ENCODE data around the gene RGS16. TPM values are rescaled to one million over a fixed set of nuclear protein-coding genes. Genes with fewer than 3 reads are reported as not detected.
A peak's percentile ranks its signal among the peaks of the same experiment; 100 is the strongest.

Gene RGS16
- total and polyA plus RNA-seq, 4 donors = 0.54 to 2.7 (median 0.83) TPM

DNA sequence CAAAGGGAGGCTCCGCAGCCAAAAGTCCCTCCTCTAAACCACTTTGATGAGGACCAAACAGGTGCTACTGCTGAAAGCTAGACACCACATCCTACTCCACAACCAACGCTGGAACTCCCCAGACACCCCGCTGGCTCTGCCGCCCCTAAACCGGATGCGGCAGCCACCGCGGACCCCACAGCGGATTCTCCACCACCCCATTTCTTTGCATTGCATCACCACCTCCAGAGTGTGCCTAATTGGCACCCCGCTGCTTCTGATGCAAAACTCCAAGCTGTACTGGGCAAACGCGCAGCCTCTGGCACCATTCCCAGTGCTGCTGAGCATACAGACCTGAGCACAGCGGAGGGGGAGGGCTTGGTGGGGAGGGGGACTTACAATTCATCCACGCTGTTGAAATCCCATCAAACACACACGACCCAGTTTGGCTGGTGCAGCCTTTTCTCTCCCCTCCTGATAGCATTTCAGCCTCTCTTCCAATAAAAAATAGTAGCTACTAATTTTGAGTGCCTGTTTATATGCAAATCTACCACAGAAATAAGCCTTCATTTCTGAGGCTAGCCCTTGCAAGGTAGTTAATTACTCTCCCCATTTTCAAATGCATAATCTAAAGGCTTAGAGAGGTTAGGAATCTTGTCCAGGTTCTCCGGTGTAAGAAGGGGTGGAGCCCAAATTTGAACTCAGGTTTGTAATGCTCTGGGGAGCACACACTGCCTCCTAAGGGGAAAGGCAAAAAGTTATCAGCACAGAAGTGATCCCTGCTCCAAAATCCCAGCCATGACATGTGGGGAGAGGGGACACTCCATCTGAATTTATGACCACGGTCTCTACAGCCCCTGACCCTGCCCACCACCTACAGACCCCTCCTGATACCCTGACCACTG, 12.2 kb upstream of the RGS16 start:
- H3K36me3 ChIP-seq (ENCODE audit: control insufficient read depth in 4 of 4, insufficient read depth in 3 of 4, low read depth in 1 of 4, low read length in 3 of 4) = no peaks in the 10 kb centered on the region
- WGBS = 6% methylated on average over 17 of the region's 17 CpGs
- no peaks in the 10 kb centered on the region for H3K27me3 ChIP-seq (ENCODE audit: control insufficient read depth in 4 of 4, insufficient read depth in 4 of 4, low read length in 3 of 4)
- H3K9ac ChIP-seq (ENCODE audit: low read depth in 1 of 2, low read length in 2 of 2) = no peak overlapping the region
- peak; percentile 46 for DNase-seq (ENCODE audit: low spot score)
- H3K9me3 ChIP-seq (ENCODE audit: control insufficient read depth in 4 of 4, low read length in 3 of 4) = no peaks in the 10 kb centered on the region
- no peak overlapping the region for H3K4me3 ChIP-seq (ENCODE audit: low read depth in 1 of 3, low read length in 3 of 3)
- H3K27ac ChIP-seq (ENCODE audit: low read depth in 1 of 2, low read length in 2 of 2) = peak overlapping the region; percentile 77 to 79
- TF ChIP-seq YY1 (IDR thresholded peaks at IDR 0.05) = no peak
- TF ChIP-seq TAF1 (conservative IDR thresholded peaks at IDR 0.05) = no peak
- no peak for TF ChIP-seq SP1 (IDR thresholded peaks at IDR 0.05)
- no peak for TF ChIP-seq FOXA2 (IDR thresholded peaks at IDR 0.05)
- peak in 1 of 2 donors; percentile 15 for TF ChIP-seq HNF4A (conservative IDR thresholded peaks at IDR 0.05)
- TF ChIP-seq, protein P1, sequence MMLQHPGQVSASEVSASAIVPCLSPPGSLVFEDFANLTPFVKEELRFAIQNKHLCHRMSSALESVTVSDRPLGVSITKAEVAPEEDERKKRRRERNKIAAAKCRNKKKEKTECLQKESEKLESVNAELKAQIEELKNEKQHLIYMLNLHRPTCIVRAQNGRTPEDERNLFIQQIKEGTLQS (IDR thresholded peaks at IDR 0.05) = peak; percentile 69
- TF ChIP-seq HNF4G (IDR thresholded peaks at IDR 0.05) = no peak
- TF ChIP-seq JUND (IDR thresholded peaks at IDR 0.05) = no peak
- TF ChIP-seq RAD21 (IDR thresholded peaks at IDR 0.05) = no peak
- peaks cover 1 to 24% (median 14%) of the 10 kb centered on the region in 4 donors for H3K4me1 ChIP-seq (ENCODE audit: control insufficient read depth in 4 of 4, insufficient read depth in 4 of 4, low read length in 3 of 4)

DNA sequence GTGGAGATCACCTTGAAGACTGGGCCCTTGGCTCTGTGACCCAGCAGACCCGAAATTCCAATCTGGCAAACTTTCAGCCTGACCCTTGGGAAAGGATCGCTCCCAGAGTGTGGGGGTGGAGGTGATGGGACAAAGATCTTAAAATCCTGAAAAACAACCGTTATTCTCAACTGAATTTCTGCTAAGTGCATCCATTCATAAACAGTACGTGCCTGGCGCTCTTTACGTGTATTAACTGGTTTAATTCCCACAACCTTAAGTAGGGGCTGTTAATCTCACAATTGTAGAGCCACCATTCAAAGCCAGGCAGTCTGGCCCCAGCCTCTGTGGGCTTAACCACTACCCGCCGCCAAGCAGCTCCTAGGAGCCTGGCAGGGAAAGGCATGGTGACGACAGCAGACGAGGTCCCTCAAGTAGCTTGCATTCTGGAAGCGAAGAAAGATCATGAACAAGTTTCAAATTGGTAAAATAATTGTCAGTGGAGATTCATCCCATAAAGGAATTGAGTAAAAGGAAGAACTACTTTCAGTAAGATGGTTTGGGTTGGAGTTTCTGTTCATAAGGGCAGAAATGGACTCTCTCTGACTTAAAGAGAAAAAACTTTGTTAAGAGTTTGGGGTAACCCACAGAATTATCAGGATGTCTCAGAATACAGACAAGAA, 11.4 kb upstream of the RGS16 start:
- peaks cover 1 to 24% (median 14%) of the 10 kb centered on the region in 4 donors for H3K4me1 ChIP-seq (ENCODE audit: control insufficient read depth in 4 of 4, insufficient read depth in 4 of 4, low read length in 3 of 4)
- peak overlapping the region; percentile 0 to 65 for H3K9ac ChIP-seq (ENCODE audit: low read depth in 1 of 2, low read length in 2 of 2)
- DNase-seq (ENCODE audit: low spot score) = no peak
- WGBS = 40% methylated on average over 11 of the region's 11 CpGs
- no peaks in the 10 kb centered on the region for H3K27me3 ChIP-seq (ENCODE audit: control insufficient read depth in 4 of 4, insufficient read depth in 4 of 4, low read length in 3 of 4)
- no peaks in the 10 kb centered on the region for H3K9me3 ChIP-seq (ENCODE audit: control insufficient read depth in 4 of 4, low read length in 3 of 4)
- H3K4me3 ChIP-seq (ENCODE audit: low read depth in 1 of 3, low read length in 3 of 3) = peak overlapping the region in 1 of 3 donors; percentile 51
- H3K36me3 ChIP-seq (ENCODE audit: control insufficient read depth in 4 of 4, insufficient read depth in 3 of 4, low read depth in 1 of 4, low read length in 3 of 4) = no peaks in the 10 kb centered on the region
- TF ChIP-seq EGR1 (IDR thresholded peaks at IDR 0.05; ENCODE audit: low read depth in 2 of 2) (peak in 1 of 2 donors; percentile 4), RAD21 (IDR thresholded peaks at IDR 0.05) (no peak)
- H3K27ac ChIP-seq (ENCODE audit: low read depth in 1 of 2, low read length in 2 of 2) = peak overlapping the region; percentile 77 to 79

DNA sequence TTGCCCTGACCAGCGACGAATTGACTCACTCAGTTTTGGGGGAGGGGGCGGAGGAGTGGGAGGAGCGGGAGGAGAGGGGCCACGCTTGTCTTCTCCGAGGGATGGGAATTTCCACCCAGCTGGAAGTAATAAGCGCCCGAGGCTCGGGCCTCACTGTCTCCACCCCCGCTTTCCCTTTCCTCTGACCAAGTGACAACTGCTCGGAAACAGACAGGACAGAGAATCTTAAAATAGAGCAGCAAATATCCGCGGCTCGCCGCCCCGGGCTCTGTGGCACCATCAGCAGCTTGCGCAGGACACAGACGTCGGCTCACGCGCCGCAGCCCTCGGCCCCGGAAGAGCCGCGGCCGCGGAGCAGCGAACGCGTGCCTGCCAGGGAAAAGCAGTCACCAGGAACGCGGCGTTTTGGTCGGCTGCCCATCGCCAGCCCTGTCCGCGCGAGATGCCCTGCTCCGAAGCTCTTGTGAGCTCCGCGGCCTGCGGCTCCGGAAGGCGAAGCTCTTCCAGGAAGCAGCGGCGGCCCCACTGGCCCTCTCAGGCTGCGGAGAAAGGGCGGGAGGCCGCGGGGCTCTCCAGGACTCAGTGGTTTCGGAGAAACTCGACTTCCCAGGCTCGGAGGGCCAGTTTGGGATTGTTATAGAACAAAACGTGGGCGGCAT, 10.7 kb upstream of the RGS16 start:
- H3K9ac ChIP-seq (ENCODE audit: low read depth in 1 of 2, low read length in 2 of 2) = peak overlapping the region; percentile 0 to 65
- WGBS = 2% methylated on average over 56 of the region's 56 CpGs
- TF ChIP-seq HNF4A (conservative IDR thresholded peaks at IDR 0.05) (no peak), GABPA (IDR thresholded peaks at IDR 0.05 in 1 of 2, conservative IDR thresholded peaks at IDR 0.05 in 1 of 2) (no peak), FOXA2 (IDR thresholded peaks at IDR 0.05) (no peak), SP1 (IDR thresholded peaks at IDR 0.05) (peak; percentile 47), FOXA1 (IDR thresholded peaks at IDR 0.05) (no peak), JUND (IDR thresholded peaks at IDR 0.05) (no peak), EGR1 (IDR thresholded peaks at IDR 0.05; ENCODE audit: low read depth in 2 of 2) (peak; percentile 56 to 73), TAF1 (conservative IDR thresholded peaks at IDR 0.05) (no peak), RXRA (IDR thresholded peaks at IDR 0.05) (peak in 1 of 2 donors; percentile 10), NR2F2 (IDR thresholded peaks at IDR 0.05) (peak; percentile 74), HNF4G (IDR thresholded peaks at IDR 0.05) (no peak), YY1 (IDR thresholded peaks at IDR 0.05) (peak; percentile 47), RAD21 (IDR thresholded peaks at IDR 0.05) (peak in 1 of 2 donors; percentile 43)
- TF ChIP-seq, protein P2, sequence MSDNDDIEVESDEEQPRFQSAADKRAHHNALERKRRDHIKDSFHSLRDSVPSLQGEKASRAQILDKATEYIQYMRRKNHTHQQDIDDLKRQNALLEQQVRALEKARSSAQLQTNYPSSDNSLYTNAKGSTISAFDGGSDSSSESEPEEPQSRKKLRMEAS (IDR thresholded peaks at IDR 0.05) = peak; percentile 59
- TF ChIP-seq, protein P3, sequence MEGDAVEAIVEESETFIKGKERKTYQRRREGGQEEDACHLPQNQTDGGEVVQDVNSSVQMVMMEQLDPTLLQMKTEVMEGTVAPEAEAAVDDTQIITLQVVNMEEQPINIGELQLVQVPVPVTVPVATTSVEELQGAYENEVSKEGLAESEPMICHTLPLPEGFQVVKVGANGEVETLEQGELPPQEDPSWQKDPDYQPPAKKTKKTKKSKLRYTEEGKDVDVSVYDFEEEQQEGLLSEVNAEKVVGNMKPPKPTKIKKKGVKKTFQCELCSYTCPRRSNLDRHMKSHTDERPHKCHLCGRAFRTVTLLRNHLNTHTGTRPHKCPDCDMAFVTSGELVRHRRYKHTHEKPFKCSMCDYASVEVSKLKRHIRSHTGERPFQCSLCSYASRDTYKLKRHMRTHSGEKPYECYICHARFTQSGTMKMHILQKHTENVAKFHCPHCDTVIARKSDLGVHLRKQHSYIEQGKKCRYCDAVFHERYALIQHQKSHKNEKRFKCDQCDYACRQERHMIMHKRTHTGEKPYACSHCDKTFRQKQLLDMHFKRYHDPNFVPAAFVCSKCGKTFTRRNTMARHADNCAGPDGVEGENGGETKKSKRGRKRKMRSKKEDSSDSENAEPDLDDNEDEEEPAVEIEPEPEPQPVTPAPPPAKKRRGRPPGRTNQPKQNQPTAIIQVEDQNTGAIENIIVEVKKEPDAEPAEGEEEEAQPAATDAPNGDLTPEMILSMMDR (IDR thresholded peaks at IDR 0.05; ENCODE audit: low read depth, low read length, missing input control) = no peak
- TF ChIP-seq, protein P4, sequence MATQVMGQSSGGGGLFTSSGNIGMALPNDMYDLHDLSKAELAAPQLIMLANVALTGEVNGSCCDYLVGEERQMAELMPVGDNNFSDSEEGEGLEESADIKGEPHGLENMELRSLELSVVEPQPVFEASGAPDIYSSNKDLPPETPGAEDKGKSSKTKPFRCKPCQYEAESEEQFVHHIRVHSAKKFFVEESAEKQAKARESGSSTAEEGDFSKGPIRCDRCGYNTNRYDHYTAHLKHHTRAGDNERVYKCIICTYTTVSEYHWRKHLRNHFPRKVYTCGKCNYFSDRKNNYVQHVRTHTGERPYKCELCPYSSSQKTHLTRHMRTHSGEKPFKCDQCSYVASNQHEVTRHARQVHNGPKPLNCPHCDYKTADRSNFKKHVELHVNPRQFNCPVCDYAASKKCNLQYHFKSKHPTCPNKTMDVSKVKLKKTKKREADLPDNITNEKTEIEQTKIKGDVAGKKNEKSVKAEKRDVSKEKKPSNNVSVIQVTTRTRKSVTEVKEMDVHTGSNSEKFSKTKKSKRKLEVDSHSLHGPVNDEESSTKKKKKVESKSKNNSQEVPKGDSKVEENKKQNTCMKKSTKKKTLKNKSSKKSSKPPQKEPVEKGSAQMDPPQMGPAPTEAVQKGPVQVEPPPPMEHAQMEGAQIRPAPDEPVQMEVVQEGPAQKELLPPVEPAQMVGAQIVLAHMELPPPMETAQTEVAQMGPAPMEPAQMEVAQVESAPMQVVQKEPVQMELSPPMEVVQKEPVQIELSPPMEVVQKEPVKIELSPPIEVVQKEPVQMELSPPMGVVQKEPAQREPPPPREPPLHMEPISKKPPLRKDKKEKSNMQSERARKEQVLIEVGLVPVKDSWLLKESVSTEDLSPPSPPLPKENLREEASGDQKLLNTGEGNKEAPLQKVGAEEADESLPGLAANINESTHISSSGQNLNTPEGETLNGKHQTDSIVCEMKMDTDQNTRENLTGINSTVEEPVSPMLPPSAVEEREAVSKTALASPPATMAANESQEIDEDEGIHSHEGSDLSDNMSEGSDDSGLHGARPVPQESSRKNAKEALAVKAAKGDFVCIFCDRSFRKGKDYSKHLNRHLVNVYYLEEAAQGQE (IDR thresholded peaks at IDR 0.05) = peak; percentile 40

More for the DNA sequence above, 10.7 kb upstream of the RGS16 start:
- Histone ChIP-seq H3K4me3 (ENCODE audit: low read depth in 1 of 3, low read length in 3 of 3) (peak overlapping the region; percentile 14 to 51 (median 30)), H3K27ac (ENCODE audit: low read depth in 1 of 2, low read length in 2 of 2) (peak overlapping the region; percentile 77 to 79), H3K4me1 (ENCODE audit: control insufficient read depth in 4 of 4, insufficient read depth in 4 of 4, low read length in 3 of 4) (peaks cover 1 to 24% (median 14%) of the 10 kb centered on the region in 4 donors), H3K9me3 (ENCODE audit: control insufficient read depth in 4 of 4, low read length in 3 of 4) (no peaks in the 10 kb centered on the region), H3K36me3 (ENCODE audit: control insufficient read depth in 4 of 4, insufficient read depth in 3 of 4, low read depth in 1 of 4, low read length in 3 of 4) (no peaks in the 10 kb centered on the region), H3K27me3 (ENCODE audit: control insufficient read depth in 4 of 4, insufficient read depth in 4 of 4, low read length in 3 of 4) (no peaks in the 10 kb centered on the region)
- peak; percentile 54 for DNase-seq (ENCODE audit: low spot score)
